H9 (cell line): Measurements from ENCODE around the gene DOK5. TPM values are rescaled to one million over a fixed set of nuclear protein-coding genes. Genes with fewer than 3 reads are reported as not detected.

Source experiments
- DNase-seq: peaks from one replicate; pipeline ENCODE4 v3.0.0-alpha.2; 2017
- H2AFZ ChIP-seq: one replicate; pipeline ENCODE4 v1.6.1; 2013; ENCODE audit warnings: mild to moderate bottlenecking, low read length, control low read depth, moderate library complexity
- H2AK5ac ChIP-seq: 2 replicates; pipeline ENCODE4 v1.6.1; 2013; ENCODE audit warnings: low read length, control low read depth, mixed read lengths; ENCODE audit not compliant: insufficient read length
- H2BK120ac ChIP-seq: one replicate; pipeline ENCODE4 v1.6.1; 2013; ENCODE audit warnings: low read depth, mild to moderate bottlenecking, low read length, control low read depth, inconsistent platforms; ENCODE audit not compliant: poor library complexity, severe bottlenecking
- H2BK12ac ChIP-seq: 2 replicates; pipeline ENCODE4 v1.6.1; 2013; ENCODE audit warnings: low read length, control low read depth, mixed read lengths, low read depth; ENCODE audit not compliant: insufficient read length
- H2BK15ac ChIP-seq: 2 replicates; pipeline ENCODE4 v1.6.1; 2013; ENCODE audit warnings: low read depth, low read length, control low read depth
- H2BK20ac ChIP-seq: one replicate; pipeline ENCODE4 v1.6.1; 2013; ENCODE audit warnings: low read depth, mild to moderate bottlenecking, low read length, control low read depth, inconsistent platforms; ENCODE audit not compliant: poor library complexity, severe bottlenecking
- H2BK5ac ChIP-seq: 2 replicates; pipeline ENCODE4 v1.6.1; 2013; ENCODE audit warnings: low read length, control low read depth, mixed read lengths; ENCODE audit not compliant: insufficient read length
- H3K14ac ChIP-seq: 2 replicates; pipeline ENCODE4 v1.6.1; 2013; ENCODE audit warnings: low read length, control low read depth; ENCODE audit not compliant: insufficient read depth
- H3K18ac ChIP-seq: 2 replicates; pipeline ENCODE4 v1.6.1; 2013; ENCODE audit warnings: low read depth, mild to moderate bottlenecking, mixed read lengths, low read length, control low read depth; ENCODE audit not compliant: insufficient read length
- H3K23ac ChIP-seq: 2 replicates; pipeline ENCODE4 v1.6.1; 2013; ENCODE audit warnings: low read length, control low read depth, mixed read lengths, low read depth; ENCODE audit not compliant: insufficient read length
- H3K23me2 ChIP-seq: 2 replicates; pipeline ENCODE4 v1.6.1; 2013; ENCODE audit warnings: low read depth, mild to moderate bottlenecking, mixed read lengths, low read length, control low read depth; ENCODE audit not compliant: insufficient read length, poor library complexity, severe bottlenecking
- H3K27ac ChIP-seq: 2 replicates; pipeline ENCODE4 v1.5.1; 2013; ENCODE audit warnings: low read length, control low read depth, mixed read lengths, low read depth; ENCODE audit not compliant: insufficient read length
- H3K27me3 ChIP-seq: 2 replicates; pipeline ENCODE4 v1.6.1; 2013; ENCODE audit warnings: low read length, control low read depth, inconsistent platforms; ENCODE audit not compliant: insufficient read depth
- H3K4ac ChIP-seq: 2 replicates; pipeline ENCODE4 v1.6.1; 2013; ENCODE audit warnings: low read depth, mild to moderate bottlenecking, control low read depth, inconsistent platforms, low read length, moderate library complexity
- H3K4me1 ChIP-seq: 2 replicates; pipeline ENCODE4 v1.6.1; 2013; ENCODE audit warnings: low read length, control low read depth, inconsistent platforms; ENCODE audit not compliant: insufficient read depth
- H3K4me2 ChIP-seq: 2 replicates; pipeline ENCODE4 v1.6.1; 2013; ENCODE audit warnings: low read length, control low read depth, mixed read lengths; ENCODE audit not compliant: insufficient read length, insufficient read depth
- H3K56ac ChIP-seq: 2 replicates; pipeline ENCODE4 v1.6.1; 2013; ENCODE audit warnings: low read depth, mild to moderate bottlenecking, mixed read lengths, low read length, control low read depth; ENCODE audit not compliant: insufficient read length
- H3K79me1 ChIP-seq: 2 replicates; pipeline ENCODE4 v1.6.1; 2013; ENCODE audit warnings: low read depth, mild to moderate bottlenecking, moderate library complexity, low read length, control low read depth, inconsistent platforms; ENCODE audit not compliant: insufficient read depth, poor library complexity, severe bottlenecking
- H3K79me2 ChIP-seq: 2 replicates; pipeline ENCODE4 v1.6.1; 2013; ENCODE audit warnings: low read length, control low read depth, inconsistent platforms; ENCODE audit not compliant: insufficient read depth
- H3K9ac ChIP-seq: 2 replicates; pipeline ENCODE4 v1.6.1; 2013; ENCODE audit warnings: low read length, control low read depth, mixed read lengths; ENCODE audit not compliant: insufficient read length; ENCODE audit errors: extremely low read depth
- H3K9me3 ChIP-seq: one replicate; pipeline ENCODE4 v1.6.1; 2013; ENCODE audit warnings: low read depth, low read length, inconsistent platforms; ENCODE audit not compliant: control insufficient read depth
- H3T11ph ChIP-seq: one replicate; pipeline ENCODE4 v1.6.1; 2013; ENCODE audit warnings: mild to moderate bottlenecking, low read length, control low read depth, inconsistent platforms
- H4K20me1 ChIP-seq: one replicate; pipeline ENCODE4 v1.6.1; 2013; ENCODE audit not compliant: control insufficient read depth, insufficient read length, insufficient read depth
- H4K5ac ChIP-seq: 2 replicates; pipeline ENCODE4 v1.6.1; 2013; ENCODE audit warnings: low read depth, mild to moderate bottlenecking, mixed read lengths, low read length, control low read depth; ENCODE audit not compliant: insufficient read length
- H4K8ac ChIP-seq: replicated peaks from 2 replicates; pipeline ENCODE4 v1.6.1; 2013; ENCODE audit warnings: low read length, control low read depth, mixed read lengths, low read depth; ENCODE audit not compliant: insufficient read length
- H4K91ac ChIP-seq: 2 replicates; pipeline ENCODE4 v1.6.1; 2013; ENCODE audit warnings: low read depth, mild to moderate bottlenecking, moderate library complexity, mixed read lengths, low read length, control low read depth; ENCODE audit not compliant: insufficient read length
- H3K27ac Mint-ChIP-seq, 3 experiments: 2 replicates in 2 of 3; 3 replicates in 1 of 3; pipeline ENCODE4 v1.8.0; 2020 to 2021; ENCODE audit warnings: mixed read lengths in 3 of 3, mild to moderate bottlenecking in 1 of 3, moderate library complexity in 1 of 3
- H3K27me3 Mint-ChIP-seq: 2 replicates; pipeline ENCODE4 v1.8.0; 2021; ENCODE audit warnings: low read depth, mild to moderate bottlenecking, moderate library complexity, mixed read lengths
- H3K36me3 Mint-ChIP-seq, 3 experiments: 2 replicates in 2 of 3; 3 replicates in 1 of 3; pipeline ENCODE4 v1.8.0; 2020 to 2021; ENCODE audit warnings: low read depth in 3 of 3, mixed read lengths in 3 of 3; ENCODE audit not compliant: insufficient read depth in 1 of 3
- H3K4me1 Mint-ChIP-seq, 2 experiments: 2 replicates each; pipeline ENCODE4 v1.8.0; 2020; ENCODE audit warnings: mixed read lengths in 2 of 2
- H3K4me3 Mint-ChIP-seq, 2 experiments: 2 replicates in 1 of 2; 3 replicates in 1 of 2; pipeline ENCODE4 v1.8.0; 2020 to 2021; ENCODE audit warnings: mild to moderate bottlenecking in 2 of 2, mixed read lengths in 2 of 2, moderate library complexity in 1 of 2
- H3K9me3 Mint-ChIP-seq, 2 experiments: 2 replicates in 1 of 2; 3 replicates in 1 of 2; pipeline ENCODE4 v1.8.0; 2020; ENCODE audit warnings: mild to moderate bottlenecking in 2 of 2, mixed read lengths in 2 of 2, moderate library complexity in 1 of 2
- WGBS: extraction: QIAGEN DNeasy Blood & Tissue Kit; methylation state at CpG from one replicate; pipeline ENCODE4 v1.1.7; 2013; ENCODE audit warnings: missing lambda C conversion rate, low lambda C conversion rate, mixed read lengths; ENCODE audit not compliant: insufficient read length; ENCODE audit errors: extremely low coverage; 5-methylcytosine and 5-hydroxymethylcytosine counted together
- total RNA-seq: library from RNA; stranded (reverse); gene quantifications from 2 replicates; pipeline ENCODE4 v1.2.1, GENCODE V29; 2021
- TF ChIP-seq, protein P1 (sequence below): fragments of 200-600 bp; sonication (generic); conservative IDR thresholded peaks from 3 replicates; pipeline ENCODE4 v1.8.0; 2021; ENCODE audit warnings: antibody characterized with exemption, mild to moderate bottlenecking

Gene DOK5
- total RNA-seq, 1 experiment from 2014 or later = 4.5 TPM

GRCh38 chr20:54559890-54560289, 84.5 kb downstream of the DOK5 start:
- no peak overlapping the region for H3K4me2 ChIP-seq
- Mint-ChIP-seq H3K4me1 (peaks cover 8 to 9% of the 10 kb centered on the region in 2 experiments), H3K9me3 (no peaks in the 10 kb centered on the region), H3K27me3 (no peaks in the 10 kb centered on the region; the same call in 1 of the 2 replicates), H3K27ac (no peak overlapping the region), H3K36me3 (peaks cover 0 to 5% (median 4%) of the 10 kb centered on the region in 3 experiments; a peak in 3 of 7 replicates), H3K4me3 (no peak overlapping the region)
- no peak overlapping the region for H4K91ac ChIP-seq
- no peak overlapping the region for H2AK5ac ChIP-seq
- no peak overlapping the region for H3T11ph ChIP-seq
- H2BK15ac ChIP-seq = no peak overlapping the region
- H2BK12ac ChIP-seq = no peak overlapping the region
- H3K18ac ChIP-seq = no peak overlapping the region
- no peak overlapping the region for H2AFZ ChIP-seq
- no peak overlapping the region for H4K5ac ChIP-seq
- H4K8ac ChIP-seq = no peak overlapping the region
- H3K4ac ChIP-seq = no peak overlapping the region
- H3K56ac ChIP-seq = no peak overlapping the region
- no peak overlapping the region for H3K9ac ChIP-seq
- H2BK20ac ChIP-seq = no peak overlapping the region
- no peak overlapping the region for H2BK120ac ChIP-seq
- DNase-seq = no peak
- no peaks in the 10 kb centered on the region for H3K23me2 ChIP-seq
- no peaks in the 10 kb centered on the region for H3K4me1 ChIP-seq
- no CpG with 5 or more reads among the region's 3 CpGs for WGBS
- no peaks in the 10 kb centered on the region for H4K20me1 ChIP-seq
- no peaks in the 10 kb centered on the region for H3K79me1 ChIP-seq
- H3K27me3 ChIP-seq = no peaks in the 10 kb centered on the region
- no peak overlapping the region for H3K23ac ChIP-seq
- no peak overlapping the region for H3K14ac ChIP-seq
- H3K79me2 ChIP-seq = no peaks in the 10 kb centered on the region
- H3K27ac ChIP-seq = no peak overlapping the region
- no peaks in the 10 kb centered on the region for H3K9me3 ChIP-seq
- H2BK5ac ChIP-seq = no peak overlapping the region
- TF ChIP-seq, protein P1, sequence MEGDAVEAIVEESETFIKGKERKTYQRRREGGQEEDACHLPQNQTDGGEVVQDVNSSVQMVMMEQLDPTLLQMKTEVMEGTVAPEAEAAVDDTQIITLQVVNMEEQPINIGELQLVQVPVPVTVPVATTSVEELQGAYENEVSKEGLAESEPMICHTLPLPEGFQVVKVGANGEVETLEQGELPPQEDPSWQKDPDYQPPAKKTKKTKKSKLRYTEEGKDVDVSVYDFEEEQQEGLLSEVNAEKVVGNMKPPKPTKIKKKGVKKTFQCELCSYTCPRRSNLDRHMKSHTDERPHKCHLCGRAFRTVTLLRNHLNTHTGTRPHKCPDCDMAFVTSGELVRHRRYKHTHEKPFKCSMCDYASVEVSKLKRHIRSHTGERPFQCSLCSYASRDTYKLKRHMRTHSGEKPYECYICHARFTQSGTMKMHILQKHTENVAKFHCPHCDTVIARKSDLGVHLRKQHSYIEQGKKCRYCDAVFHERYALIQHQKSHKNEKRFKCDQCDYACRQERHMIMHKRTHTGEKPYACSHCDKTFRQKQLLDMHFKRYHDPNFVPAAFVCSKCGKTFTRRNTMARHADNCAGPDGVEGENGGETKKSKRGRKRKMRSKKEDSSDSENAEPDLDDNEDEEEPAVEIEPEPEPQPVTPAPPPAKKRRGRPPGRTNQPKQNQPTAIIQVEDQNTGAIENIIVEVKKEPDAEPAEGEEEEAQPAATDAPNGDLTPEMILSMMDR = no peak
